GM19467 (cell line): ENCODE data around the gene SOBP.

Source experiments
- ATAC-seq: cut with Tn5 transposase; IDR thresholded peaks from one replicate; pipeline ENCODE4 v1.9.1; 2021; ENCODE audit warnings: mild to moderate bottlenecking, moderate library complexity; ENCODE audit not compliant: unreplicated experiment

Gene SOBP

DNA sequence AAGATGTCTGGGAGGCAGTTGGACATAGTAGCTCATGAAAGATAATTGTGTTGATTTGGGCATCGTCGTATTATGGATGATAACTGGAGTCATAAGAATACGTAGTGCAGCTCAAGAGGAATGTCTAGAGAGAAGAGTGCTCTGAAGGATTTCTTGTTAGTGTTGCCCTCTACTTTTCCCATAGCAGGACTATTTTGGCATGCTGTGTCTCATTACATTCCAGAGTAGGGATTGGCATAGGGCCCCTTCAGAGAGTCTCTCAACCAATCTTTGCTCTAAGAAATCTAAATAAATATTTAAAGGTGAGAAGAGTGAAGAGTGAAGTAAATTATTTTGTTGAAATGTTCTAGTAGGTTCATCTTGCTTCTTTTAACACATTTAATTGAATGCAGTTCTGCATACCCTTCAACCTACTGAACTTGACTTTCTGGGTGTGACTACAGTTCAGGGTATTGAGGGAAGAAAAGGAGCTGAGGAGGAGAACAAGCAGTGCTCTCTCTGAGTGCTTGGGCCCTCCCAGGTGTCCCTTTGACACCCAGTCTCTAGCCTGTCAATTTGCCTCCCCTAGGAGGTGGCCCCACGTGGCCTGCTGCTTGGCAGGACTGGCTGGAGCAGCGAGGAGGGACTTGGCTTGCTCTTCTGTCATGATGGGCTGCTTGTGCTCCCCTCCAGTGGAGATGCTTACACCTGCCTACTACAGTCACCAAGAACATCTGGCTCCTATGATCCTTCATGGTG, 33.3 kb downstream of the SOBP start:
- no peak for ATAC-seq

DNA sequence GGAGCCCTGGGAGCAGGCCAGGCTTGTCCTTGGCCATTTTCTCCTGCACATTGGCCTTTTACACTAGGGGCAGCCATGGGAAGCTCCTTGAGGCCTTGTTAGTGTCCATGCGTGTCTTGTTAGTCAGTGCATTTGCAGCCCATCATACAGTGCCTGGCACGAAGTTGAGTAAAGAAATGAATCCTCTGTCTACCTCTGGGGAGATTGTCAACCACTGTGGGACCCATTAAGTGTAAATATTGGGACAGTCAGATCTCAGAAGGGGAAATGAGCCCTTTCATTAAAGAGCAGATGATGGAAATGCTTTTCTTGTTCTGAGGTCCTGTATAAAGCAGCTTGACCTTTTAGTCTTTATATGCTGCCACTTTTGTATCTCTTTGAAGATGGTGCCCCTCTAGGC, 33.9 kb downstream of the SOBP start:
- ATAC-seq = no peak

DNA sequence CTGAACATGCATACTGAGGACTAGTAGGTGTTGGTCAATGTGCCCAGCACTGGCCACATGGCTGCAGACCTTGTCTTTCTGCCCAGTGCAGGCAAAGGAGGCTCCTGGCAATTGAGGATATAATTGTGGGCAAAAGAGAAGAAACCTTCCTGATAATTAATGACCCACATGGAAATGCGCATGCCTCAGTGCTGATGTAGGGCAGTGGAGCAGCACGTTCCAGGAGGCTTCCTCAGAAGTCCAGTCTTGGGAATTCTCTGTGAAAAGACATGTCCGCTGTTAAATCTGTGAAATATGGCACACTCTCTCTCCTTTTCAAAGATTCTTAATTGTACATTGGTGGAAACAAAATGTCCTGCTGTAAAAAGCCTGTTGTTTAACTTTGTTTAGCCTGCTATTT, 34.7 kb downstream of the SOBP start:
- ATAC-seq = no peak

DNA sequence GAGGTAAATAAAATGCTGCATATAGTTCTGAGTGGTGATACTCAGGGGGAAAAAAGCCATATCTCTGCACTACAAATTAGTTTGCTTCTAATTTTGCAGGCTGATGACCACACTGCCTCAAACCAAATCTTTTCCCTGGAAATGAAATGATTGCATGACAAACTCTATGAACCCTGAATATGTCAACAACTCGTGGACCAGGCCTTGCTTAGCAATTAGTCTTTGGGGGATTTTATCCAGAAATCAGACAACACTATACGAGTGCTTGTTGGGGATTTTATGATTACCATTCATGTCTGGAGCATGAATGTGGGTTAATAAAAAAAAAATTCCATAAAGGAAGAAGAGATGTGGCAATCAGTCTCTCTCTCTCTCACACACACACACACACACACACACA, 42.0 kb downstream of the SOBP start:
- ATAC-seq = no peak

DNA sequence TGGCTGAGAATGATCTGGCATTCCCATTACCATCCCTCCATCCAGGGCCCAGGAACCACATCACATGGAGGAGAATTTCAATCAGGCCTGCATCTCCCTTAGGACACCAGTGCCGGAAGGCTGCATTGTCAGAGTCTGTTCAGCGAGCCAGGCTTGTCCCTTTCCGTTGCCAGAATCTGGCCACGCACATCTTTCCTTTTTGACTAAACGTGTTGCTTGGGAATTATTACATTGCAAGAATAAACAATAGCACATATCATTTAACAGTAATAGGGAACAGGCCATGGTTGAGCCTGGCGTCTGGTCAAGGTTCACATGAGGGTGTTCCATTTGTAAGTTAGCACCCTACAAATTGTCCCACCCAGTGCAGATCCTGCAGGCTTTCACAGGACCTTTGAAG, 42.8 kb downstream of the SOBP start:
- ATAC-seq = no peak

DNA sequence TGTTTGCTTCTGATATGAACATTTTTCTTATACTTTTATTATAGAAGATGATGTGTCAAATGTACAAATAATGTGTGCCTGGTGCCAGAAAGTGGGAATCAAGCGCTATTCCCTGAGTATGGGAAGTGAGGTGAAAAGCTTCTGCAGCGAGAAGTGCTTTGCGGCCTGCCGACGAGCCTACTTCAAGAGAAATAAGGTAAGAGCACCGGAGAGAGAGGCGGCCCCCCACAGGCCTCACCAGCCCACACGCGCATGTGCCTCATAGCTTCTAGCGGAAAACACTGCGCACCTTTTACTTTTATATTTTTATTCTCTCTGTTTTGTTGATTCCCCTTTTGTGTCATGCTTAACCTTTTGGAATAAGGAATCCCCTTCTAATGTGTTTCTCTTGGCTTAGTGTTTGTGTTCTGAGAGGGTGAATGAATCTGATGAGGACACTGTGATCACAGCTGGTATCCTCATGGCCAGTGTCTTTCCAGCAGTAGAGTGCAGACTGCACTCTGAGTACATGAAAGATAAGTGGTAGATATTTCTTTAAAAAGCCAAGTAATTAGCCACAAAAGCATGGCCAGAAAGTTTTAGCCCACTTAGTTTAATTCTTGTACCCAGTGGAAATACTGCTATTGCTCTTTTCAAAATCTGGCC, 43.6 kb downstream of the SOBP start:
- no peak for ATAC-seq

DNA sequence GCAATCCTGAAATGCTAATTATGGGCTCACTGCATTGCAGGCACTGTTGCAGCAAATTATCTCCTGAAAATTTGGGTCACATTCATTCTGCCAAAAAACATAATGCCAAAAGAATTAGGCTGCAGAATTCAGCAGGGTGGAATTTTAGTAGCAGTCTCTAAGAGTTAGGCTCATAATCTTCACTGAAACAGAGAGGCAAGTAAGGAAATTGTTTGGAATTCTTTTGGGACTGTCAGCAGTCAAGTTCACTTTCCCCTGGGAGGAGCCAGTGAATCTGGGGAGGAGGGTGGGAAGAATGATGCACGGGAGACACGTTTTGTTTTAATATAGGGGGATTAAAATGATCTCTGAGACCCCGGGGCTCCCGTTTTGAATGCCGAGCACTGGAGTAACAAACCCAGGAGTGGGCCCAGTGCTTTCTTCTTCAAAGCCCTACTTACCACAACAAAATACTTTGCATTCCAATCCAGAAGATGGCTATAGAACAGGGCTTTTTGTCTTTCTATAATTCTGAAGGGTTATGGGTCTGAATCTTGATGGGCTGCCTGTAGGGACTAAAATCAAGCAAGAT, 44.7 kb downstream of the SOBP start:
- ATAC-seq = no peak

DNA sequence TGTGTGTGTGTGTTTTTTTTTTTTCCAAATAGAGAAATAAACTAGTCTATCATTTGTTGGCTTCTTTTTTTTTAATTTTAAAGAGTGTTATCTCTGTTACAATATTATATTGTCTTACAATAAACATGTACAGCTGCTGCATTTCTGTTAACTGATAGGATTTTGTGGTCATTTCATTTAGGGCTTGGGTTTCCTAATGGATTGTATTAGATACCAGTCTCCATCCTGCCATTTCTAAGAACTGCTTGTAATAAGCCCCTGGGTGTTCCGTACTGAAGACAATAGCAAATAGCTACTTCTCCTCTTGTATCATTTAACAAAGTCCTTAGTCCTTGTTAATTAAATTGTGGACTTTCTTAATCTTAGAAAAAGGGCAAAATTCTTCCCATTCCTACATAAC, 45.7 kb downstream of the SOBP start:
- no peak for ATAC-seq

DNA sequence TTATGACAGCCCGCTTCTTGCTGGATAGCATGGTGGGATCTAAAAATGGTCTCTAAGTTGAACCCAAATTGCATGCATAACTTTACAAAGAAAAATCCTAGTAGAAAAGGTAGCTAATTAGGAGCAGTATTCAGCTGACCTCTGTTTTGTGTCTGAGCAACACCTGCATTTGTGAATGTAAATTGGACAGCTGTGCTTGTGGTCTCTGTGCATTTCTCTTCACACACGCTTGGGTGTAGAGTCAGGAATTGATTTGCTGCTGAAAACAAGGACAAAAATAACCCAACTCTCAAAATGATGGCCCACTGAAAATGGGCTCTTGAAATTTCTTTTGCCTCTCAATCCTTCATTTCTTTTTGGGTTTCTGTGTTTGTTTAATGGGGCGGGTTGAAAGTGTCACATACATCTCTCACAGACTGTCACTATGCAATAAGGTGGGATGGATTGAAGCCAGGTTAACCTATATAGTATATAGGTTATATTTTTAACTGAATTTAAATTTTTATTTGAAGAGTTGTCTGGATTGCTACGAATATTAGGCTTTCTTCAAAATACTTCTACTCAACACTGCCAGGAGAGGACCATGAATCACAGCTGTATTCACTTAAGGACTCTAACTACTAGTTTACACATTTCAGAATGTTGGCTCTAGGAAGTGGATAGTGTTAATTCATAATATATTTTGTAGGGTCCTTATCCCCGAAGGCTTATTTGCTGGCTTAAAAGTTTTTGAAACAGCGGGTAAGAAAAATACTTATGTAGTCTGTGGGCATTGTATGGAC, 46.5 kb downstream of the SOBP start:
- no peak for ATAC-seq

DNA sequence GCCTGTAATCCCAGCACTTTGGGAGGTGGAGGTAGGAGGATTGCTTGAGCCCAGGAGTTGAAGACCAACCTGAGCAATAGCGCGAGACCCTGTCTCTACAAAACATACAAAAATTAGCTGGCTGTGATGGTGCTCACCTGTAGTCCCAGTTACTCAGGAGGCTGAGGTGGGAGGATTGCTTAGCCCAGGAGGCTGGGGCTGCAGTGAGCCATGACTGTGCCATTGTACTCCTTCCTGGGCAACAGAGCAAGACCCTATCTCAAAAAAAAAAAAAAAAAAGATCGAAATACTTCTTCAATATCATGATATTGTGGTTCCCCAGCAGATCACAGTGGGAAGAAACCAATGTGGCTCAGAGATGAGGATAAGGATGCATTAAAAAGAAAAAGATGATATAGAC, 47.6 kb downstream of the SOBP start:
- ATAC-seq = no peak

DNA sequence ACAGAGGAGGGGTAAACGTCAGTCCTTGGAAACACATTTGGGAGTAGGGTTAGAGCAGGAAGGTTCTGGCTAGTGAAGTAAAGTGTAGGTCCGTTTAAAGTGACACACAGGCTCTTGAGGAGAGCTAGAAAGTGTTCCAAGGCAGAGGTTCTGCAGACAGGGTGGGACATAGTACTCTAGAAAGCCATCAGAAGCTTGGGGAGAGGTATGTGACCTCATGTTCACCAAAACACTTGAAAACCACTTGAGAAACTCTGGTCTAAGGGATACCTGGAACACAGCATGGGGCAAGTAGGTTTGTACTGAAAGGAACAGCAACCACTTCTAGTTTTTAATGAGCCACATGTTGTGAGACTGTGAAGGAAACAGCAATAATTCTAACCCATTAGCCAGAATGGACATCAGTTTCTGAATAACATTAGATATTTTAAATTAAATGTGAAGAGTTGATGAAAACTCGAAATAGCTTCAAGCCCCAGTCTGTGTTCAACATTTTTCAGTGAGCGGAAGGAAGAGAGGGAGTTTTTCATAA, 49.0 kb downstream of the SOBP start:
- no peak for ATAC-seq

DNA sequence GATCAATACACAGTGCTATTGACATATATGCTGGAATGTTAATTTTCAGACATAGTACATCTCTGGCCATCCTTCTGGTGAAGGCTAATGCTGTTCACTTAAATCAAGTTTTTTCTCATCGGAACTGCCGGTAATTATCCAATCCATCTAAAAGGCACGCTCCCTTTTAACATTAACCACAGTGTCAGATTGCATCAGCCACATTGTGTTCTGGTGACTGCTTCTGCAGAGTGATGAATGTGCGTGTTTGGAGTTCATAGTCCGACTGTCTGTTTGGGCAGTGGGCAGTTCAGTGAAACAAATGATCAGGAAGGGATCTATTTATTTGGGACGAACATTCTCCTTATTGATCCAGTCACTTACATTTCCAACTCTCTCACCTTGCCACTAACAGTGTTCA, 49.5 kb downstream of the SOBP start:
- ATAC-seq = no peak

DNA sequence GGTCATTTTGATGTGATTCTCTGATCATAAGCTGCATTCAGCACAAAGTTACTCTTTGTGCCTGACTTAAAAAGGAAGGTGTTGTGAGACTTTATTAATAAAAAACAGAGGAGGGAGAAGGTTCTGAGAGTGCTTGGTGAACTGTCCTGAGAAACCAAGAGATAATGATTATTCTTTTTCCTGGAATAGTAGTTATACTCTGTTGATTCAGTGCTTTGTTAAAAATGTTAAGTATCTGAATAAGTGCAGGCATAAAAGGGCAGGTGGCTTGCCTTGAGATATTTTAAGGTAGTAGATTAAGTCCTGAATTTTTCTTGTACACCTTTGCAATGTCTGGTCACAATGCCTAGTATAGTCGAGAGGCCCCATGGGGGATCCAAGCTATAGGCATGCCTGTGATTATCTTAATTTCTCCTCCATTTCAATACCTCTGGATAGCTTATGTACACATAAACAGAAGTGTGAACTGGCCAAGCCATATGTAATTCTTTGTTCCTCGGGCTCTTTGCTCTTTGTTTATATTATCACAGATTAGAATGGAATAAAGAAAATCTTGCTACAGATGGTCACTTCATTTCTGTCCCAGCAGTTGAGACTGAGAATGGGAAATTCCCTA, 50.0 kb downstream of the SOBP start:
- ATAC-seq = no peak

DNA sequence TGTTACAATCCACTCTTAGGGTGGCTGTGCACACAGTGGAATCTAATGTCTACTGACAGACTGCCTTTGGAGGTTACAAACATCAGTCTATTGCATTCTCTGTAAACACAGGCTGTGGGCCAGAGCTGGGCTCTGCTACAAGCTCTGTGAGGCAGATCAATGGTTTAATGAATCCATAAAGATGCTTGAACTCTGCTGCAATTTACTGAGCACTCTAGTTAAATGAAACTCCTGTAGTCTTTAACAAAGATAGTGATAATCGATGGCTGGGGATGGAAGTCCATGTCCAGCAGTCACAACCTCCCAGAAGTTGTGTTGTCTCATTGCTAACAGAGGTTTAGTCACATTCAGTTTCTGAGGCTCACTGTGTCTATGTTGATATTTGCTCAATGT, 50.5 kb downstream of the SOBP start:
- no peak for ATAC-seq

DNA sequence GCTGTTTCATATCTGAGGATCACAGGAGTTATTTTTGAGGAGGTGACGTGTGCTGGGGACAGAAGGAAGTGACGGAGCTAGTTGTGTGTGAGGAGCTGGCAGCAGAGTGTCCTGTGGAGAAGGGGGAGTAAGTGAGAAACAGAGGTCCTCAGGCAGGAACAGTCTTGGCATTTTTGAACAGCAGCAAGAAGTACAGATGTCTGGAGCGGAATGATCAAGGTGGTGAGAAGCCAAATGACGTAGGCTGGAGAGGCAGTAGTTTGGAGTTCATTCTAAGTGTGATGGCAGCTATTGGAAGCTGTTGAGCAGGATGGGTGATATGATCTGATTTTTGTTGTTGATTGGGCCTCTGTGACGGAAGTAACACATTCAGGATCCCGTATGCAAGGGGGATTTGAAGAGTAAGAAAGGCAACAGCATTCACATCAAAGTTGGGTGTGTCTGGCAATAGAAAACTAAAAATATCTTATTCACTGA, 52.3 kb downstream of the SOBP start:
- no peak for ATAC-seq

DNA sequence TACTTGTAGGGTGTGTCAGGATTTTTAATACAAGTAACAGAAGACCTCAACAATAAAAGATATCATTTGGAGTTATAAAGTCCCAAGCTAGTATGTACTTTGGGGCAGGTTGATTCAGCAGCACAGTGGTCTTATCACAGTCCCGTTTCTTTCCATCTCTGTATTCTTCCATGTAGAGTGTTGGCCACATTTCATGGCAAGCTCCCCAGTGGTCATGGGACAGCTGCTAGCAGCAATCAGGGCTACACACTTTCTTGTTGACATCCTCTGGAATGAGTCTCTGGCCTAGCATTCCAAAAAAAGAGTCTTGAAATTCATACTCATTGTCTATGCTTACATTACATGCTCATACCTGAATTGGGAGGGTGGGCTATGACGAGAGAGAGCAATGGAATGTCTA, 53.2 kb downstream of the SOBP start:
- ATAC-seq = no peak

DNA sequence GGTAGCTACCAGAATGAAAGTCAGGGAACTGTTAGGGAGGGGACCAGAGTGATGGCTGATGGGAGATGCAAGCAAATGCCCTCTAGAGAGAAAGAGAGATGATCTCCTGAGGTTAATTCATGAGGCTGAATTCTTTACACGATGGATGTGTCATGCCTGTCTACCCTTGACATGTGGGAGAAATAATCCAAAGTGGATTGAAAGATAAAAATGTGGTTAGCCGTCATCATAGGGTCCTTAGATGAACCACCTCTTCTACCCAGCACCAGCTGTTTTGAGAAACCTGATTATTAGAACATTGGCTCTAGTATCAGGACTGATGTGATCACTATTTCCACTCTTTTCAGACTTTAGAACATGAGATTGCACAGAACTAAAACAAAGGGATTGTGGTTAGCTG, 53.6 kb downstream of the SOBP start:
- ATAC-seq = no peak

DNA sequence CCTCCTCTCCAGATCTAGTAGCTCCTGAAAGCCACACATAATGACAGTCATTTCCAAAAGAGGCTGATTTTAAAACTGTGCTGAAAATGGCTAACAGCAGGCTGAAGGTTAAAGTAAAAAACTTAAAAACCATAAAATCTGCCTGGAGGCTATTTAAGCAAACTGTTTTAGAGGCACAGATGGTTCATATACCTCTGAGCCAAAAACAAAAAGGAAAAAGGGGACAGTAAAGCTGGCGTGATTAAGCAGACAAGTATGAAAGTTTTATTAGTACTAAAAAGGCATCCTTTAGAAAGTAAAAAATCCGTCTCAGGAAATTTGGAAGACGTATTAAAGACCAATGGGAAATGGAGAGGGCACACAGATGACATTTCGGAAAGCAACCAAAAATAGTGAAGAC, 55.8 kb downstream of the SOBP start:
- no peak for ATAC-seq

DNA sequence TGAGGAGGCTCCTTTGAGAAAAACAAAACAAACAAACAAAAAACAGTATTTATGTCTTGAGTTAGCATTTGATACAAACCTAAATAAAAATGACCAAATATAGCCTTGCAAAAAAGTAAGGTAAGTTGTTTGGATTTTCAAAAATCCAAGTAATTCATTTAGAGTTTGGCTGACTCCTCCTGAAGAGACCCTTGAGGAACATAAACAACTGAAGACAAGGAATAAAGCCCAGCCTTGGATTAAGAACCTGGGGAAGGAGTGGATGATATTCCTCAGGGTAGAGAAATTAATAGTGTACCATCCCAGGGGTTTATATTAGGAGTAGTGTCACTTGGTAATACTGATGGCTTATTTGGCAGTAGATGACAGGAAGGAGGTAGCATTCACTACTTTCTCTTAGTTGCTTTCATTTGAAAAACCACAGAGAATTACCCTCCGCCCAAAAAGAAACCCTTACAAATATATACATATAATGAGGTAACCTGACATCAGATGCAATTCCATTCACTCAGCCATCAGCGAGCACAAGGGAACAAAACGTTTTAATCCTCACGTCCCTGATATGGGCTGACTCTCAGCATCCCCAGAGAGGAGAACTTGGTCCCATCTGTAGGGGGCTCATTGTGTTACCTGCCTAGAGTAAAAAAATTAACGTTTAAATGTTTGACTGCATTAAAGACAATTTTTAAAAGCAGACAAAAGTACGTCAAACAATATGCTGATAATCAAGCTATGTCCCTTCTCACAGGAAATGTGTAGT, 57.0 kb downstream of the SOBP start:
- no peak for ATAC-seq

DNA sequence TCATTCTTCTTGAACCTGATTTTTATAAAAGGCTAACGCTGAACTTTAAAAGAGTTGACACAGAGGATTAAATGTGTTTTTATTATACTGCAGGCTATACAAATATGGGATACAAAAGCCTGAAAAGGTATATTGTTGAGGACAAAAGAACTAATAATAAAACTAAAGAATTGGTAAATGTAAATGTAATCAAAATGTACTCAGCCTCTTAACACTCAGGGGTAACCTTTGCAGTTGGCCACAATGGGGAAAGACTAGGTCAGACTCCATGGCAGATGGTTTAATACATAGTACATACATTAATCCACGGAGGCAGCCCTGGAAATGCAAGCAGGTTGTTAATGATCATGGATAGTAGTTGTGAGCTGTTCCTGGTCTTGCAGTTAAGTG, 57.5 kb downstream of the SOBP start:
- ATAC-seq = no peak
